ENCODE results near the gene ENTPD2. TPM values are rescaled to one million over a fixed set of nuclear protein-coding genes. Genes with fewer than 3 reads are reported as not detected.

The ENTPD2 gene
- not detected in 2 replicates for total RNA-seq
- polyA plus RNA-seq = 0.03 TPM in 1 of 2 replicates, not detected in the other
- polyA plus RNA-seq (2011; cell fraction: cytosol; rRNA removed) = 0.05 TPM in 1 of 2 replicates, not detected in the other
- not detected in 2 replicates for polyA plus RNA-seq (2011; cell fraction: nucleus; rRNA removed)
- polyA plus RNA-seq (2012) = not detected in 2 replicates
- polyA minus RNA-seq = 0.08 TPM in 1 of 2 replicates, not detected in the other
- not detected for polyA minus RNA-seq (2011; cell fraction: cytosol; rRNA and poly(A)+ RNA removed)
- polyA minus RNA-seq (2011; cell fraction: nucleus; rRNA and poly(A)+ RNA removed) = not detected in 2 replicates
- Bru-seq, nascent RNA = not detected
- BruChase-seq, experiment 1, labeled RNA remaining after a 6-hour chase = percentile 11 among the genes with signal in this experiment
- BruChase-seq, experiment 2, labeled RNA remaining after a 2-hour chase = not detected
- long read RNA-seq, partial matches to known transcripts = 0 of 1 reads
- long read RNA-seq, other reads (novel, unspliced or antisense) = 1 of 1 reads

- ChIA-PET CTCF (interaction anchor here (1.9 to 2.2 kb wide), 2 partner anchors 10 to 25 kb away, joined by 7 to 23 read pairs; no protein-coding TSS in a partner anchor), POLR2A (no interaction called here)
- H2AFZ ChIP-seq (ENCODE audit: low read depth, low read length) = no peak within 1 kb of the TSS
- no peaks in the 10 kb centered on the region for H3K4me1 ChIP-seq (ENCODE audit: control insufficient read depth, extremely low read depth, insufficient read depth, low read length)
- TF ChIP-seq, protein P1, sequence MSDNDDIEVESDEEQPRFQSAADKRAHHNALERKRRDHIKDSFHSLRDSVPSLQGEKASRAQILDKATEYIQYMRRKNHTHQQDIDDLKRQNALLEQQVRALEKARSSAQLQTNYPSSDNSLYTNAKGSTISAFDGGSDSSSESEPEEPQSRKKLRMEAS (IDR thresholded peaks at IDR 0.05; ENCODE audit: insufficient read depth, insufficient read length) = no peak
- TF ChIP-seq FOS (IDR thresholded peaks at IDR 0.05; ENCODE audit: borderline replicate concordance, insufficient read depth, low read length) (no peak), POLR2A (IDR thresholded peaks at IDR 0.05; ENCODE audit: low read depth, low read length) (no peak), MYC (IDR thresholded peaks at IDR 0.05; ENCODE audit: low read depth, low read length) (no peak), GATA2 (IDR thresholded peaks at IDR 0.05; ENCODE audit: insufficient read depth, insufficient read length, low read depth, low read length) (no peak), JUN (IDR thresholded peaks at IDR 0.05; ENCODE audit: borderline replicate concordance, insufficient read depth, insufficient read length, low read depth) (no peak), EZH2 (IDR thresholded peaks at IDR 0.05; ENCODE audit: borderline replicate concordance, low read depth, low read length, severe bottlenecking) (no peak), POLR2AphosphoS5 (IDR thresholded peaks at IDR 0.05; ENCODE audit: insufficient read depth, low read depth, low read length) (no peak)
- TF ChIP-seq, protein P2, sequence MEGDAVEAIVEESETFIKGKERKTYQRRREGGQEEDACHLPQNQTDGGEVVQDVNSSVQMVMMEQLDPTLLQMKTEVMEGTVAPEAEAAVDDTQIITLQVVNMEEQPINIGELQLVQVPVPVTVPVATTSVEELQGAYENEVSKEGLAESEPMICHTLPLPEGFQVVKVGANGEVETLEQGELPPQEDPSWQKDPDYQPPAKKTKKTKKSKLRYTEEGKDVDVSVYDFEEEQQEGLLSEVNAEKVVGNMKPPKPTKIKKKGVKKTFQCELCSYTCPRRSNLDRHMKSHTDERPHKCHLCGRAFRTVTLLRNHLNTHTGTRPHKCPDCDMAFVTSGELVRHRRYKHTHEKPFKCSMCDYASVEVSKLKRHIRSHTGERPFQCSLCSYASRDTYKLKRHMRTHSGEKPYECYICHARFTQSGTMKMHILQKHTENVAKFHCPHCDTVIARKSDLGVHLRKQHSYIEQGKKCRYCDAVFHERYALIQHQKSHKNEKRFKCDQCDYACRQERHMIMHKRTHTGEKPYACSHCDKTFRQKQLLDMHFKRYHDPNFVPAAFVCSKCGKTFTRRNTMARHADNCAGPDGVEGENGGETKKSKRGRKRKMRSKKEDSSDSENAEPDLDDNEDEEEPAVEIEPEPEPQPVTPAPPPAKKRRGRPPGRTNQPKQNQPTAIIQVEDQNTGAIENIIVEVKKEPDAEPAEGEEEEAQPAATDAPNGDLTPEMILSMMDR (IDR thresholded peaks at IDR 0.05; ENCODE audit: extremely low read depth in 1 of 2, insufficient read depth in 1 of 2, low read depth in 1 of 2, low read length in 2 of 2) = no peak
- BruUV-seq (replicated peaks) = no TSS peak
- dilution Hi-C loops (cut with MboI; ENCODE audit: extremely low pct_ligation_motif_present, low sequenced_read_pairs) = no loop called here
- intact Hi-C loops (cut with micrococcal nuclease) = no loop called here
- peaks cover 8 to 21% of the 10 kb centered on the region in 2 experiments for H3K27me3 ChIP-seq (ENCODE audit: control insufficient read depth in 2 of 2, insufficient read depth in 2 of 2, low read length in 2 of 2)
- H3K79me2 ChIP-seq (ENCODE audit: control insufficient read depth, insufficient read depth, low read length) = no peaks in the 10 kb centered on the region
- no peak within 1 kb of the TSS for H3K4me2 ChIP-seq (ENCODE audit: insufficient read depth, low read length)
- no peak within 1 kb of the TSS for H3K9ac ChIP-seq (replicated peaks; ENCODE audit: extremely low read depth, insufficient read depth, low read length)
- no peaks in the 10 kb centered on the region for H3K36me3 ChIP-seq (ENCODE audit: control insufficient read depth in 2 of 2, extremely low read depth in 1 of 2, insufficient read depth in 2 of 2, low read length in 2 of 2)
- no peak within 1 kb of the TSS for H3K27ac ChIP-seq (ENCODE audit: insufficient read depth, low read depth, low read length)
- H3K9me1 ChIP-seq (replicated peaks; ENCODE audit: control insufficient read depth, extremely low read depth, insufficient read depth, low read length) = no peaks in the 10 kb centered on the region
- DNase-seq (ENCODE audit: low read depth, low spot score) (no peak), FAIRE-seq (no peak)
- H4K20me1 ChIP-seq (replicated peaks; ENCODE audit: control insufficient read depth, extremely low read depth, insufficient read depth, low read length) = no peaks in the 10 kb centered on the region
- no peaks in the 10 kb centered on the region for H3K9me3 ChIP-seq (replicated peaks; ENCODE audit: control insufficient read depth, insufficient read depth, low read length)
- no peak within 1 kb of the TSS for H3K4me3 ChIP-seq (replicated peaks in 1 of 3; ENCODE audit: insufficient read depth in 1 of 3, low read depth in 1 of 3, low read length in 3 of 3)
These were observed at the start of gene ENTPD2 for GRCh38 chr9:137053944-137054931. ENTPD2 (minus strand) TSS chr9:137054061; CDS start chr9:137053997, 64 bp downstream.
